ENCODE data around the gene RIMS1.

RIMS1 gene

DNA sequence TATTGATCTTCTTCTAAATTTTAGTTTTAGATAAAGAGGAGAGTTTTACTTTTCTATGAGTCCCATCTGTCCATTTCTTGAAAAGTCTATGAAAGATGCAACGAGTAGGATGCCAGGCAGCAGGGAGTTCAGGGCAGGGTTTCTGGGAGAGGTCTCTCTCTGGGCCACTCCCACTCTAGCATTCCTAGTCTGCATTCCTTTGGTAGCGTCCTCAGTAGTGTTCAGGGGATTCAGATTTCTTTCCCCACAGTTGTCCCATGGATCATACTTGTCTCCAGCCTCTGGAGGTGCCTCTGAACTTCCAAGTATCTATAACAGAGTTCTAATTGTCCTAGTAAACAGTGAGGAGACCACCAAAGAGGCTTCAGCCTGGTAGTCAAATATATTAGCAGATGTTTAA lies 225.3 kb downstream of the RIMS1 start:
- no peak for DNase-seq

DNA sequence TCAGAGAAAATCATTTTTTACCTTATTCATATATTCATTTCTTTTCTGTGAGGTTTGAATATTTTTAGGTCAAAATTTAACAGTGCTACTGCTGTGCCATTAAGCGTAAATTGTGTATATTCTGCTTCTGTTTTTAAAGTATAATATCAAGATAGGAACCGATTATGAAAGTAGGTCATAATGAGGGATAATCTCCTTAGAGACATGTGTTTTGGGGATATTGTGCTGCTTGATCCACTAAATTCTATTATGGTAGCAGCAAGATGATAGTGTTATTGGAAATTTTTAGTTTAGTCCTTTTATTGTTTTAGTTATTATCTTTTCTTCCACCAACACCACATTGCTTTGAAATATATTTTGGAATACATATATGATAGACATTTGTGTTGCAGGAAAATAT lies 244.0 kb downstream of the RIMS1 start:
- DNase-seq: no peak

- DNase-seq: no peak
Measured at GRCh38 chr6:72132427-72132826, 246.1 kb downstream of the RIMS1 start.

GRCh38 chr6:72132851-72133250 lies 246.5 kb downstream of the RIMS1 start:
- no peak for DNase-seq

DNA sequence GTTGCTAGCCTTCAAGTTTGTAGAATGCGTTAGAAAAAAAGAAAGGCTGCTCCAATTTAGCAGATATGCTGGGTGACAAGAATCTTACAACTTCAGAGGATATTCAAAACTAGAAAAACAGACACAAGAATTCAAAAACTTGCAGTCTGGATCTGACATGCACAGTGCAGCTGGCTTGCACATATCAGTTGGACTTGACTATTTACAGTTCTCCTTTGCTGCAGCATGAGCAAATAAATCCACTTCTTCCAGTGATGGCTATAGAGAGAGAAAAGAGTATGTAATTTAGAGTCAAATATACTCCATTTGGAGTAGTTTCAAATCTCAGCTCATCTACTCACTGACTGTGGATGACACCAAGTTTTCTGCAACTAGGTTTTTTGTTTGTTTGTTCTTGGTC lies 247.0 kb downstream of the RIMS1 start:
- DNase-seq: no peak

GRCh38 chr6:72140795-72141194 lies 254.4 kb downstream of the RIMS1 start:
- DNase-seq: no peak

DNA sequence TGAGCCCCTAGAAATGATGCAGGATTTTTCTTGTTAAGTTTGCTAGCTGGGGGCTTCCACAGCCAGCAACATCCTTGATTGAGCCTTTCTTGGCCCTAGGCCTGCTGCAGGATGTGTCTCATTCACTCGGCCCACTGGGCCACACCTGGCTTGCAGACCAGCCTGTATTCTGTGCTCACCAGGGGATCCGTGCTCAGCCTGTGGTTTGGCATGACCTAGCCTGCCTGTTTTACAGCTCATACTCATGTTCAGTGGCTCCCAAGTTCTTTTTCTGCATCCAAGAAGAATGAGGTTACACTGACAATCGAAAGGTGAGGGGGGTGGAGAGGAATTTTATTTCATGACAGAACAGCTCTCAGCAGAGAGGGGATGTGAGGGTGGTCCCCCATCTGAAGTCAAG lies 263.4 kb downstream of the RIMS1 start:
- no peak for DNase-seq

- no peak for DNase-seq
Measured at GRCh38 chr6:72151742-72152141, 265.4 kb downstream of the RIMS1 start.

DNA sequence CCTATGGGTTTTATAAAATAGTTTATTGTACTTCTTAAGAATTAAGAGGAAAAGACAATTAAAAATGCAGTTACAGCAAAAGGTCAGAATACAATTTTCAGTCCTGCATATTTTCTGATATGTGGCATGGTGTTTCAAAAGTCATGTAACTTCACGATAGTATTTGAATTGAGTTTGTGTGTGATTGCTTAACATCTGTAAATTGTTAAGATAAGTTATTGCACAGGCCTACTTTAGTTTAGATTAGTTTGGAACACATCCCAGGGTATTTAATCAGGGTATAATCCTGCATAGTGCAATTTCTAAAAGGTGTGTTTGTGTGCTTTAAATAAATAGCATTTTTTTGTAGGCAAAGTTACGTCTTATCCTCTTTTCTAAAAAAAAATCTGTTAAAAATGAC lies 289.6 kb downstream of the RIMS1 start:
- DNase-seq: no peak

DNA sequence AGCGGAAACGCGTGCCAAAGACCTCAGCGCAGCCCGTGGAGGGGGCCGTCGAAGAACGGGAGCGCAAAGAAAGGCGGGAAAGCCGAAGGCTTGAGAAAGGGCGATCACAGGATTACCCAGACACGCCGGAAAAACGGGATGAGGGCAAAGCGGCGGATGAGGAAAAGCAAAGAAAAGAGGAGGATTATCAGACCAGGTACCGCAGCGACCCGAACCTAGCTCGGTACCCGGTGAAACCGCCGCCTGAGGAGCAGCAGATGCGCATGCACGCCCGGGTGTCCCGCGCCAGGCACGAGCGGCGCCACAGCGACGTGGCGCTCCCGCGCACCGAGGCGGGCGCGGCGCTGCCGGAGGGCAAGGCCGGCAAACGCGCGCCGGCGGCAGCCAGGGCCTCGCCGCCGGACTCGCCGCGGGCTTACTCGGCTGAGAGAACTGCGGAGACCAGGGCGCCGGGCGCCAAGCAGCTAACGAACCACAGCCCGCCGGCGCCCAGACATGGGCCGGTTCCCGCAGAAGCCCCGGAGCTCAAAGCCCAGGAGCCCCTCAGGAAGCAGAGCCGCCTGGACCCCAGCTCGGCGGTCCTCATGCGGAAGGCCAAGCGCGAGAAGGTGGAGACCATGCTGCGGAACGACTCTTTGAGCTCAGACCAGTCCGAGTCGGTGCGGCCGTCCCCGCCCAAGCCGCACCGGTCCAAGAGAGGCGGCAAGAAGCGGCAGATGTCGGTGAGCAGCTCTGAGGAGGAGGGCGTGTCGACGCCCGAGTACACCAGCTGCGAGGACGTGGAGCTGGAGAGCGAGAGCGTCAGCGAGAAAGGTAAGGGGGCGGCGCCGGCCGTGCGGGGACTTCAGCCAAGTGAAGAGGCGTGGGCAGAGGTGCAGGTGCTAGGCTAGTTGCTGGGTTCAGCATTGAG lies 296.2 kb downstream of the RIMS1 start:
- DNase-seq: no peak

GRCh38 chr6:72203983-72204382 lies 317.6 kb downstream of the RIMS1 start:
- DNase-seq: no peak

DNA sequence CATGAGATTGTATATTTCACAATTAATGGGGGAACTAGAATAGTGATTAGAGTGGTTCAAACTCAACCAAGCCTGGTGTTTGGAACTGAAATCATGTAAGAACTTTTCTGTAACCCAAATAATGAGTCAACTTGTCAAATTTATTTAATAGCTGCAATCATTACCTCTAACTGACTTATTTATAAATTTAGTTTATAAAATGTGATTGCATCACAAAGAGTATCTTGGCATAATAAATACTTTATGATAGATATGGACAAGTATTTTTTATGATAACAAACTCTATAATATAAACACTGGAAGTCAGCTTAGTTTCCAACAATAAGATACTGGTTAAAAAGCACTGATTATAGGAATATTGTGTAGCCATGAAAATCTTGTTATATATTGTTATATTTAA lies 319.1 kb downstream of the RIMS1 start:
- DNase-seq: no peak

- no peak for DNase-seq
Measured at GRCh38 chr6:72206606-72207005, 320.3 kb downstream of the RIMS1 start.

GRCh38 chr6:72212686-72213085 lies 326.3 kb downstream of the RIMS1 start:
- DNase-seq: no peak

DNA sequence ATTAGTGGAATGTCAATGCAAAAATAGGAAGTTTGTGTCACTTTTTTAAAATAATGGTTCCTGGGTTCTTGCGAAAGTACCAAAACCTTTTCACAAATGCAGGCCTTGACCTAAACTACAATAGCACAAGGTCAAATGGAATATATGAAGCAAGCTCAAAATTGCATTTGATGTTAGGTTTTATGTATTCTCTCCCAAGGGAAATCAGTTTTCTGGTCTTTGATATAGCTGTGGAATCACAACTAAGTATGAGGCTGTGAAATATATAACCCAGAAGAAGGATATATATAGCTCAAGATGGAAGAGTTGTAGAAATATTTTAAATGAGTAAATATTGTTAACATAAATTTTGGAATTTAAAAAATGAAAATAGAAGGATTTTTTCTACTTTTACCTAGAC lies 327.3 kb downstream of the RIMS1 start:
- DNase-seq: no peak

DNA sequence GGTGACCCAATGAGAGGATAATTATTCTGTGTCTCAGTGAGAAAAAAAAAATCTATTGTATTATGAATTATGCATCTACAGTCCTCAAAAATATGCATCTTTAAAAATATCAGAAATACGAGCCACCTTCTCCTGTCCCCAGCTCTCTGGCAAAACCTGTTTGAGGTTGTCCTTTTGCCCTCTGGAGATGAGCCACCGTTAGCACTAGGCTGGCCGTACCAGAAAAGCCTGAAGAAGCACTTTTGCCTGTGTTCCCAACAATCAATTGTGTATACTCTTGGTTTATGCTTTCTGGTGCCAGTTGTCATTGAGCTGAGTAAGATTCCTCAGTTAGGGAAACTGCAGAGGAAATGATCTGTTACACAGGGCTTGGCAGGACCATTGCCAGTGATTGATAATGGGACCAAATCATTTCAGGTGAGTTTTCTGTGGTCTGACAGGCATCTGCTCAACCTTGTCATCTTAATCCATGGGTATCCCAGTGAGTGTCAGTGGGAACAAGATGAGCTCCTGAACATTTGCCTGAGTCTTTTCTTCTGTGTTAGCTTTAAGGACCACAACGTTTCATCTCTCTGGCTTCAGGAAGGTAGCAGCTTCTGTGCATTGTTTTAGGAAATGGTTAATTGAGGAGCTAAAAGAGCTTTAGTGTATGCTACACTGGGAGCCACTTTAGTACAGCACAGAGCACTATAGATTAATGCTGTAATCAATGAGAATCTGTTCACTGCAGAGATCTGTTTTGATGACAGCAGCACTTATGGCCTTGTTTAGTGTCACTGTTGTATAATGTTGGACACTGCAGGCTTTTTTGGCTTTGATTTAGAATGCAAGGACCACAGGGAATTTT lies 330.1 kb downstream of the RIMS1 start:
- no peak for DNase-seq

DNA sequence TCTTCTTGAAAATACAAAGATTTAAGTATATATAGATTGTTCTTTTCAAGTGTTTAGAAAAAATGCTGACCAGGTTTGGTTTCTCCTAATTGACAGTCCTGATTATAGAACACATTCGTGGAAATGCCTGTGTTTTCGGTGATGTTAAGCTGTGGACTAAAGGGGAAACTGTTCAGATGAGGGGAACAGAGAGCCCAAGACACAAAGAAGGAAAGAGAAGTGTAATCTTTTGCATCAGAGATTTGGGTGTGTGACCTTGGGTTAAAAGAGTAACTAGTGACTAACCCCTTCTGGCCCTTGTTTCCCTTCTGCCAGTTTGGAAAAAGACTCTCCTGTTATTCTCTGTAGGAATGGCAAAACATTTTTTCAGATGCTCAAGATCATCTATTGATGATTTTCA lies 331.3 kb downstream of the RIMS1 start:
- DNase-seq: no peak

- DNase-seq: no peak
Measured at GRCh38 chr6:72218125-72218524, 331.8 kb downstream of the RIMS1 start.

DNA sequence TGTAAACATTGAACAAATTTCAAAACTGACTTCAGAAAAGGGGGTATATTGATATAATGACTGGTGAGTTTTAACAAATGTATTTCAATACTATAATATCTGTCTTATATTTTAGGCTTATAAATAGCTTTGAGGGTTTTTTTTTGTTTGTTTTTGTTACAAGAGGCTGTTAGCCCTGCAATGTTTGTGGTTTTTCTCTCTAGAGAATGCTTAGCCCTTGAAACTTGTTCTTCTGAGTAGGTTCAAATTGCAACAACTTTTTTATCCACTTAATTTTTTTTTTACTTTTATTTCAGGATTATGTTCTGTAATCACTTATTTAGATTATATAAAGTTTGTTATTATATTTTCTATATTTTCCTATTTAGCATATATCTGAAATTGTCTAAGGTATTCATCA lies 333.2 kb downstream of the RIMS1 start:
- no peak for DNase-seq

DNA sequence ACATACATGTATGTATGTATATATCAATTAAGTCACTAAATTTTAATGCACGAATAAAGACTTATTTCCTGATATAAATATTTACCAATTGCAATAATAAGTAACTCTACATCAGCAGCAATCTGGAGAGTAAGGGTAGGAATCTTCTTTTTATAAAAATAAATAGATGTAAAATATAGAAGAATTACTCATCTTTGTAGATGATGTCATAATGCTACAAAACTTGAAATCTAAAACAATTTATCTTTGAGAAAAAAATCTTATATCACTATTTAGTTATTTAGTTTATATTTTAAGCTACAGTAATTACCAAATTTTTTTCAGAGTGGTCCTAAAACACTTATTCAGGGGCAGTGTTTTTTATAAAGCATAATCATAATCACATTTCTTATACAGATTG lies 351.7 kb downstream of the RIMS1 start:
- no peak for DNase-seq

GRCh38 chr6:72238900-72239299 lies 352.6 kb downstream of the RIMS1 start:
- no peak for DNase-seq

- no peak for DNase-seq
Measured at GRCh38 chr6:72245565-72245964, 359.2 kb downstream of the RIMS1 start.

DNA sequence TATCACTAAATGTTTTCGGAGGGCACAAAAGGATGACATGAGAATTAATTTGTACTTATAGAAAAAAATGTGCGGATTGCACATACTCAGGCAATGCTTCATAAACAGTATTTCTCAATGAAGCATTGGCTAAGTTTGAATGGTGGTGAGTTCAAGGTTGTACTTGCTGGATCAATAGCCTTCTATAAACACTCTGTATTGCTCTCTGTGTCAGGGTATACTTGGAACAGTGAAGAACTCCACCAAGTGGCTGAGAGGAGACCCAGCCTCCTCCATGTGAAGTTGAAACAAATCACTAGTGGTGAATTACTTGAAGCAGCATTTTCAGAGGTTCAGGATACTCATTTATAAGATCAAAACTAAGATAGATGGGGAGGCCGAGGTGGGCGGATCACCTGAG lies 360.6 kb downstream of the RIMS1 start:
- no peak for DNase-seq

DNA sequence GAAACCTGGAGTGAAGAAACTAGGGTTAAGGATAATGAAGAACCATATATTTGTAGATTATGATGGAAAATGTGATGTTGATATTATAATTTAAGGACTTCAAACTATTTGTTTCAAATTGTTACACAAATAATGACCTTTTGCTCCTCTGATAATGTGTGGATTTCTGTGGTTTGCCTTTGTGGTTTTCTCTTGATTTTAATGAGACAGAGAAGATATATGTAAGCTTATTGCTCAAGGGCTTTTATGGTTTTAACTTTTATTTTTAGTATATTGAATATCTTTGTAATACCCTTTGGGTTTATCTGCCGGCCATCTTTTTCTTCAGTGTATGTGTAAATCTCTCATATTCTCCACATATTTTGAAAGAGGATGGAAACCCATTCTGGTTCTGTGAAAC lies 362.3 kb downstream of the RIMS1 start:
- no peak for DNase-seq

Data from activated CD4-positive, alpha-beta T cell treated with anti-CD3 and anti-CD28 coated beads, Interleukin-2, amount 50 U/mL, for 48 hours (primary cell).